Stimulated activated CD8-positive, alpha-beta memory T cell treated with anti-CD3 and anti-CD28 coated beads, Interleukin-15, amount 100 ng/mL, for 1 hour (primary cell): ENCODE data around the gene FBXL17.
"Not testable (repeated sequence)": the region's sequence is repeated elsewhere in the genome, so short reads cannot be mapped to it uniquely, and the experiment has no call there.

Experiments
- DNase-seq: peaks from one replicate; pipeline ENCODE4 v3.0.0-alpha.2; 2020; ENCODE audit warnings: low read depth

The FBXL17 gene

DNA sequence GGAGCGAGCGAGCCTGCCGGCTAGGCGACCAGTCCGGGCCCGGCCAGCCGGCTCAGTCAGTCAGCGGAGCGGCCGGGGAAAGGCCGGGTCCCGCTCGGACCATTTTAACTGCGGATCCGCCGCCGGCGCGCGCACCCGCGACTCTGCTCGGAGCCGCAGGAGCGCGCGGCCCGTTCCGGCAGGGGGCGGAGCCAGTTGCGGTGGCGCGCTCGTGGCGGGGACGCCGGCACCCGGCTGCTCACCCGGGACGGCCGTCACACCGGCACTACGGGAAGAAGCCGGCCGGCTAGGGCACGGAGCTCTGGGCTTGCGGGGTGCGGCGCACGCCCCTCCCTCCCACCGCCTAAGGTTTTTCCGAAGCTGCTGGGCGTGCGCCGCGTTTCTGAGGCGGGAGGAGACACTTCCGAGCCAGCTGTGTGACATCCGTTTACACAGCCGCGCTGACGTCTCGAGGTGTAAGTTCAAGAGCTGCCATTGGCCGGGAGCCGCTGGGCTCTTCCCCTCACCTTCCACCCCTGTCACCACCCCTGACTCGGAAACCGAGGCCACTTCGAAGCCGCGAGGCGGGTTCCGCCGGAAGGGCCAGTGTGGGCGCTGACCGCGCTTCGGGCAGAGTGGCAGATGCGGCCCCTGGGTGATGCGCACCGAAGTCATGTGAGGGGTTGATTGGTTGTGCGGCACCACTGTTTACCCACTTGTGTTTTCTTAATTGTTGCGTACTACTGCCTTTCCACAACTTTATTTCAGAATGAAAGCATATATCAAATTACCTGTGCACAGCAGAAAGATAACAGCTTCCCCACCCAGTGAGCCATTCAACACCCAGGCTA is at the start of gene FBXL17:
Gene FBXL17, minus strand, starts transcription at position 145 of the 830 bp plus-strand sequence.
- DNase-seq = peak; percentile 73

DNA sequence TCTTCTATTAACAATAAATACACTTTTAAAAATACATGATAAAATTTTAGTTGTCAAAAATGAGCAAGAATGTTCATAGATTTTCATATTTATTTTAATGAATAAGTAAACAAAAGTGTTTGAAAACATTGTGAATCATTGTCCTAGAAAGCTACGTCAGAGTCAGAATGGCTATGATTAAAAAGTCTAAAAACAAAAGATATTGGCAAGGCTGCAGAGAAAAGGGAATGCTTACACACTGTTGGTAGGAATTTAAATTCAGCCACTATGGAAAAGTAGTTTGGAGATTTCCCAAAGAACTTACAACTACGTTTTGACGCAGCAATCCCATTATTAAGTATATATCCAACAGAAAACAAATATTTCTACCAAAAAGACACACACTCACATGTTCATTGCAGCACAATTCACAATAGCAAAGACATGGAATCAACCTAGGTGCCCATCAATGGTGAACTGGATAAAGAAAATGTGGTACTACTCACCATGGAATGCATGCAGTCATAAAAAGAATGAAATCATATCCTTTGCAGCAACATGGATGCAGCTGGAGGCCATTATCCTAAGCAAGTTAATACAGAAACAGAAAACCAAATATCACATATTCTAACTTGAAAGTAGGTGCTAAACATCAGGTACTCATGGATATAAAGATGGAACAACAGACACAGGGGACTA is 49.2 kb upstream of the FBXL17 start:
- DNase-seq = no peak

DNA sequence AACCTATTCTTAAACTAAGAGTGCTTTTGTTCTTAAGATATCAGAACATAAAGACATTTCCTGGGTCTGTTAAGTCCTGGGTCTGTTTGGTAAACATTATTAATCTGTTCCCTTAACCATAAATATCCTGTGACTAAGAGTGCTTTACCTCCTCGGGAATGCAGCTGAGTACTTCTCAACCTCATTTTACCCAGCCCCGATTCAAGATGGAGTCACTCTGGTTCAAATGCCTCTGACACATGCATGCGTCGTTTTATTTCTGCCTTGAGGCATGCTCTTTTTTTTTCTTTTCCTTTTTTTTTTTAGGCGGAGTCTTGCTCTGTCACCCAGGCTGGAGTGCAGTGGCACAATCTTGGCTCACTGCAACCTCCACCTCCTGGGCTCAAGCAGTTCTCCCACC is 39.8 kb upstream of the FBXL17 start:
- DNase-seq = no peak

DNA sequence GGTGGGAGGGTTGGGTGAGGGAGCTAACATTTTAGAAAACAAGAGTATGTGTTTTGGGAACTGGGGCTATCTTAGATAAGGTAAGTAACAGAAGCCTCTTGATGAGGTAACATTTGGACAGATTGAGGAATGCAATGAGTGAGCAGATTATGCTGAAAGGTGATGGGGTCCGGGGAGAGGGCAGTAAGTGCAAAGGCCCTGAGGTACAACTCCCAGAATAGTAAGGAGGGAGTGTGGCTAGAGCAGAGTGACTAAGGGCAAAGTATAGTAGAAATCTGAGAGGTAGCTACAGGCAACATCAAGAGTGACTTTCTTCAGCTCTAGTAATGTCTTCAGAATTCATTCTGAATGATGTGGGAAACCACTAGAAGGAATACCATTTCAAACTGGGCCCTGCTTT is 38.9 kb upstream of the FBXL17 start:
- no peak for DNase-seq

DNA sequence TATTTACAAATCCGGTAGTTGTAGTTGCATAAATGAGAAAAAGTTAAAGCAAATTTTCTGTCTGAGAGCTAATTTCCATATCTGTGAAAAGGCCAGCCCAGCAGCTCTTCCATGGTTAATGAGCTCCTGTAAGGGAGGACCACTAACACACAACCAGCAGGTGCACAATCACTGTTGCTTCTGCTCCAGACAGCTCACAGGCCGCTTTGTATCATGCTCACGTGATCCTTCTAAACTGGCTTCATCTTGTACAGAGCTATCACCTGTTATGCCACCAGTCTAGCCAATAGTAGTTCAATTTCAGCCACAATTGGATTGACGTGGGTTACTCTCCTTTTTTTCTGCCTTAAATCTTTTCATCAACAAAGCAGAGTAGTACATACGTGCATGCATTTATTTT is 38.3 kb upstream of the FBXL17 start:
- no peak for DNase-seq

DNA sequence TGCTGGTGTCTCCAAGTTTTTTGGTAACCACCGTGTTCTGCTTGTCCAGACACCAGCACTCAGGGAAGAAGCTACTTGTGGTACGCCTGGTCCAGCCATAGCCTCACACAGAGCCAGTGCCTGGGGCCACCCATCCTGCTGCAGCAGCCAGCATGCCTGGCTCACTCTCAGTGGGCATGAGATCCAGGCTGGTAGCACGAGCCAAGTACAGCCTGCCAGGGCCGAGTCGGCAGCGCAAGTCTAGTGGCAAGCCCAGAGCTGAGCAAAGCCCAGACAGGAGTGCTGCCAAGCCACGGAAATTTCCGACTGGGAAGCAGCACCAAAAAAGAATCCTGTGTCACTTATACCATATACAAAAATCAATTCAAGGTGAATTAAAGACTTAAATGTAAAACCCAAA is 36.3 kb upstream of the FBXL17 start:
- no peak for DNase-seq

- DNase-seq = no peak
These were observed 35.3 kb upstream of the FBXL17 start for GRCh38 chr5:108417166-108417670.

DNA sequence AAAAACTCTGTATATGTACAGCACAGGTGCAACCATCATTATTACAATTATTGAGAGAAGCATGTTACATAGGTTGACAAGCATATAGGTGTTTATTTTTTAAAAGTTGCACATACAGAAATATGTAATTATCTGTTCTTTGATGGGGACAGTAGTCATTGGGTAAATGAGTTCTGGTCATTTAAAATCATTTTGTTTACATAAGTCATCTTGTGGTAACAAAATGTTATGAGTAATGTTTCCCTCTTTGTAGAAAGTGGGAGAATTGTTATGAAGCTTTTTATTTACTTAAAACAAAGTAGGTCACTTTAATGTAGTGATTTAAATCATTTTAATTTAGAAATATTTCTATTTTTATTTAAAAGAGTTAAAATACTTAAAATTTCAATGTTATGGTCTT is 33.8 kb upstream of the FBXL17 start:
- DNase-seq = no peak

GRCh38 chr5:108409786-108410185 is 27.9 kb upstream of the FBXL17 start:
- DNase-seq = no peak

DNA sequence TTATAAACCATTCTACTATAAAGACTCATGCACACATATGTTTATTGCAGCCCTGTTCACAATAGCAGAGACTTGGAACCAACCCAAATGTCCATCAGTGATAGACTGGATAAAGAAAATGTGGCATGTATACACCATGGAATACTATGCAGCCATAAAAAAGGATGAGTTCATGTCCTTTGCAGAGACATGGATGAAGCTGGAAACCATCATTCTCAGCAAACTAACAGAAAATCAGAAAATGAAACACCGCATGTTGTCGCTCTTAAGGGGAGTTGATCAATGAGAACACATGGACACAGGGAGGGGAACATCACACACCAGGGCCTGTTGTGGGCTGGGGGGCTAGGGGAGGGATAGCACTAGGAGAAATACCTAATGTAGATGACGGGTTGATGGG is 23.3 kb upstream of the FBXL17 start:
- not testable (repeated sequence) for DNase-seq

DNA sequence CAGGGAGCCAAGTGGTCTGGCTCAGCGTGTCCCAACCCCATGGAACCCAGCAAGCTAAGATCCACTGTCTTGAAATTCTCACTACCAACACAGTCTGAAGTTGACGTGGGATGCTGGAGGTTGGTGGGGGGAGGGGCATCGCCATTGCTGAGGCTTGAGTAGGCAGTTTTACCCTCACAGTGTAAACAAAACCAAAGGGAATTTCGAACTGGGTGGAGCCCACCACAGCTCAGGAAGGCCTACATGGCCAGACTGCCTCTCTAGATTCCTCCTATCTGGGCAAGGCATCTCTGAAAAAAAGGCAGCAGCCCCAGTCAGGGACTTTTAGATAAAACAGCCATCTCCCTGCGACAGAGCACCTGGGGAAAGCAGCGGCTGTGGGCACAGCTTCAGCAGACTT is 17.1 kb upstream of the FBXL17 start:
- no peak for DNase-seq

DNA sequence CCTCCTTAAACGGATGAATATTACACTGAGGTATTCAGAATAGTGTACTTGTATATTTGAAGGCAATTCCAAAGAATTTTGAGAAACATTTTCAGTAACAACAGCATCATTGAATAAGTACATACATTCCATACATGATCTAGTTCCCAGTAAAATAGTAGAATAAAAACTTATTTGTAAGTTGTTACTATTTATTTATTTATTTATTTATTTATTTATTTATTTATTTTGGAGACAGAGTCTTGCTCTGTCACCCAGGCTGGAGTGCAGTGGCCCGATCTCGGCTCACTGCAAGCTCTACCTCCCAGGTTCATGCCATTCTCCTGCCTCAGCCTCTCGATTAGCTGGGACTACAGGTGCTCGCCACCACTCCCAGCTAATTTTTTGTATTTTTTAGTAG is 14.9 kb upstream of the FBXL17 start:
- DNase-seq = not testable (repeated sequence)

DNA sequence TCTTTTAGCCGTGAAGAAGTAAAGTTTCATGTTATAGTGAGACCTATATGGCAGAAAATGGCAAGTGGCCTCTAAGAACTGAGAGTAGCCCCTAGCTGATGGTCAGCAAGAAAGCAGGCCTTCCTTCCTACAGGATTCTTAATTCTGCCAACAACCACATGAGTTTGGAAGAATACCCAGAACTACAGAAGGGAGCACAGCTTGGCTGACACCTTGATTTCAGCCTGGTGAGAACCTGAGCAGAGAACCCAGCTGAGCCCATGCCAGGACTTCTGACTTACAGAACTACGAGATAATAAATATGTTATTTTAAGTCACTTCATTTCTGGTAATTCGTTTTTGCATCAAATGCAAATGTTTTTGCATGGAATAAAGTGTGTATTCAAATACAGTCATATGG is 5.9 kb upstream of the FBXL17 start:
- no peak for DNase-seq

DNA sequence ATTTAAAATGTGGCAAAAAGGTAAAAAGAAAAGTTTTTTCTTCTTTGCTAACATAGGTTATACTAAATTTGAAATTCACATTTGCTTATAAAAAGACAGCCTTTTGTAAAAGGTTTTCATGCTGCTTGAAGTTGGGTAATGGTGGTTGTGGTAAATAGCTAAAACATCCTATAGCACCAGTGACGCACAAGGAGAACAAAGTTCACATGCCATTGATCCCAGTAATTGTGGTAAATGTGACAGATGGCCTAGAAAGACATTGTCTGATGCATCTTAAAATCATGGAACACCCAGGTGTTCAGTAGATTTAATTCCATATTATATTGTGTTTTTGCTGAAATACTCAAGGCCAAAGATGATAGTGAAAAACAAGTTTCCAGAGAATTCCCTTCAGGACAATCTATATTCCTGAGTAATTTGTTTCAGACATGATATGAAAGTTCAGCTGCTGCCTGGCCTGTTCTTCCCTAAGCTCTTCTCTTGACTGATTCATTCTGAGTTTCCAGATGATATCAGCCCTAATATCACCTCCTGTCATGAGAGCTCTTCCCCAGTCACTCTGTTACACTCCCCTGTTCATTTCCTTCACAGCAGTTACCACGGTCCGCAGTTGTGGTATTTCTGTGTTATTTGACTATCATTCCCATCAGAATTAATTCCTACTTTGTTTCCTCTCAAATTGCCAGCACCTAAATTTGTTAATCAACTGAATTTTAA is 4.6 kb upstream of the FBXL17 start:
- DNase-seq = no peak

- DNase-seq = no peak
These were observed 2.8 kb upstream of the FBXL17 start for GRCh38 chr5:108384741-108385140.

- no peak for DNase-seq
These were observed 959 bp upstream of the FBXL17 start for GRCh38 chr5:108382784-108383330.

DNA sequence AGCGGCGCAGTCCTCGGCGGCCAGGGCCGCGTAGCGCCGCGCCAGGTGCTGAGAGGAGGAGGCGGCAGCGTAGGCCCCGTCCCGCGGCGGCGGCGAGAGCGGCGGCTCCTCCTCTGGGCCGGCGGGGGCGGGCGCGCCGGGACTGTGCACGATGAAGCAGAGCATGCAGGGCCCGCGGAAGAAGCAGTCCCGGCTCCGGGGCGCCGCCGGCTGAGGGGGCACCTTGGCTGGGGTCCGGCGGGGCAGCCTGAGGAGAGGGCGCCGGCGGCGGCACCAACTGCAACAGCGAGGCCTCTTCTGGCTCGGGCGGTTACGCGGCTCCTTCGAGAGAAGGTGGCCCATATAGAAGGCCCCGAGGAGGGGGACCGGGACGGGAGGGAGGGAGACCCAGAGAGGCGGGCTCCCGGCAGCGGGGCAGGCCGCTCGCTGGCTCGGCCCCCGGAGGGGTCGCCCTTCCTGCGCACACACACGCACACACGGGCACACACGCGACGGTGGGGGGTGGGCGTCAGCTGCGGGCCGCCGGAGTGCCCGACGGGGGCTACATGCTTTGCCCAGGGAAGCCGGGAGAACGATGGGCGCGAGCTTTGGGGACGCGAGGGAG is 446 bp downstream of the FBXL17 start:
- DNase-seq = peak; percentile 59

- peak; percentile 20 for DNase-seq
These were observed 1.2 kb downstream of the FBXL17 start for GRCh38 chr5:108380531-108381349.

- no peak for DNase-seq
These were observed 2.0 kb downstream of the FBXL17 start for GRCh38 chr5:108379722-108380530.

GRCh38 chr5:108375768-108376167 is 6.1 kb downstream of the FBXL17 start:
- no peak for DNase-seq
